Measurements from ENCODE around the gene RPS3. TPM values are rescaled to one million over a fixed set of nuclear protein-coding genes. Genes with fewer than 3 reads are reported as not detected.
A peak's percentile ranks its signal among the peaks of the same experiment; 100 is the strongest.

RPS3 gene
- polyA plus RNA-seq, 1 donor (not counting 4 experiments of a cell fraction or from before 2014, with no cell fraction given): 3,843 TPM

- Histone ChIP-seq H3K4me3 (ENCODE audit: control insufficient read depth in 2 of 3, extremely low read depth in 1 of 3, insufficient read depth in 2 of 3, low read depth in 1 of 3, low read length in 3 of 3) (no peak overlapping the region), H3K9me1 (ENCODE audit: control insufficient read depth, extremely low read depth, insufficient read depth, low read length) (no peaks in the 10 kb centered on the region), H3K4me1 (ENCODE audit: control insufficient read depth, extremely low read depth, insufficient read depth, low read length) (no peaks in the 10 kb centered on the region), H4K20me1 (ENCODE audit: control insufficient read depth, extremely low read depth, insufficient read depth, low read length) (no peaks in the 10 kb centered on the region), H3K27ac (ENCODE audit: control insufficient read depth, insufficient read depth, low read length) (no peak overlapping the region), H3K79me2 (ENCODE audit: control insufficient read depth, insufficient read depth, low read length) (no peaks in the 10 kb centered on the region), H3K4me2 (ENCODE audit: control insufficient read depth, extremely low read depth, insufficient read depth, low read depth, low read length) (no peak overlapping the region), H3K36me3 (ENCODE audit: control insufficient read depth in 2 of 2, extremely low read depth in 1 of 2, insufficient read depth in 2 of 2, low read length in 2 of 2) (no peaks in the 10 kb centered on the region), H3K27me3 (ENCODE audit: control insufficient read depth, extremely low read depth, insufficient read depth, low read length) (peaks cover 22% of the 10 kb centered on the region), H3K9ac (ENCODE audit: control insufficient read depth, extremely low read depth, insufficient read depth, low read length) (no peak overlapping the region), H3K9me3 (ENCODE audit: control insufficient read depth, low read depth, low read length) (no peaks in the 10 kb centered on the region), H2AFZ (ENCODE audit: control insufficient read depth, low read length) (no peak overlapping the region)
- no peak for DNase-seq (ENCODE audit: low read depth, low spot score)
- dilution Hi-C loops (cut with MboI; ENCODE audit: extremely low pct_ligation_motif_present, low sequenced_read_pairs): no loop called here
- TF ChIP-seq EZH2 (IDR thresholded peaks at IDR 0.05; ENCODE audit: low read length): no peak
- no peak for TF ChIP-seq CTCF (optimal IDR thresholded peaks at IDR 0.05 in 1 of 3, IDR thresholded peaks at IDR 0.05 in 1 of 3, conservative IDR thresholded peaks at IDR 0.05 in 1 of 3; ENCODE audit: extremely low read depth in 1 of 3, insufficient read depth in 2 of 3, low read length in 3 of 3)
- no peak for FAIRE-seq
Observed at GRCh38 chr11:75450236-75450635, 50.9 kb downstream of the RPS3 start.

DNA sequence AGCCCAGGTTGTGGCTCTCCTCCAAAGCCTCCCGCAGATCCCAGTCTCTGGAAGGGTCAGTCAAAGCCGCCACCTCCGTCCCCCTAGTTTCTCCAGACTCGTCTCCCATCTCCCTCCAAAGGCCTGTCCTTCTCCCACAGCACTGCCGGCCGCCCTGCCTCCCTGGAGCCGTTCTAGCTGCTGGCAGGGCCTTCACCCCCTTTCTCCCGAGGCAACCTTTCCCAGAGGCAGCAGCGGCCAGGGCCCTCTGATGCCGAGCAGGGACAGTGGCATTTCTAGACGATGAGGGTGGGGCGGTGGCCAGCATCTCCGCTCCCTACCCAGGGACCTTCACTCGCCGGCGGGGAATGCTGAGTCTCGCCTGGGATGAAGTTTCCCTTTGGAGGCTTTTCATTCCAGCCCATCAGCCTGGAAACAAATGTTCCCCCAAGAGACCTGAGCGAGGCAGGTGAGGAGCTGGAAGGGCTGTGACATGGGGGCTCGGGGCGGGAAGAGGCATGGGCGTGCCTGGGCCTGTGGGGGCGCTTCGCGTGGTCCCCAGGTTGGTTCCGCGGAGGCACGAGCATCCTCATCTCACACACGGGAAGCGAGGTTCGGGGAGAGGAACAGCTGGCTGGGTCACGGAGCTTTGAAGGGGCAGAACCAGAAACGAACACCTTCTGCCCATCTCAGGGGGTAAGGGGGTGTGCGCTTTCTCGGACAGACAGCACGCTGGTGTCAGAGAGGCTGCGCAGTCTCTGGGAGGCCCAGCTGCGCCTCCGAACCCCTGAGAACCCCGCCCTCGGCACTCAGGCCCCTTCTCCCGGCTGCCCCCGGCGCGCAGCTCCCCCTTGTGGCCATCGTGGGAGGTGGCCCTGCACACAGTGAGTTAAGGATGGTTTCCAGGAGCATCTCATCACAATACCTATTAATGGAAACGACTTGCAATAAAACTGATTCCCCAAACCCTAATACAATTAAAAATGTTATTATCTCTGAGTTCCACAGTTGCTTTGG lies 51.8 kb downstream of the RPS3 start:
- Histone ChIP-seq H3K27ac (ENCODE audit: control insufficient read depth, insufficient read depth, low read length) (no peak overlapping the region), H3K9me3 (ENCODE audit: control insufficient read depth, low read depth, low read length) (no peaks in the 10 kb centered on the region), H3K79me2 (ENCODE audit: control insufficient read depth, insufficient read depth, low read length) (no peaks in the 10 kb centered on the region), H4K20me1 (ENCODE audit: control insufficient read depth, extremely low read depth, insufficient read depth, low read length) (no peaks in the 10 kb centered on the region), H3K4me3 (ENCODE audit: control insufficient read depth in 2 of 3, extremely low read depth in 1 of 3, insufficient read depth in 2 of 3, low read depth in 1 of 3, low read length in 3 of 3) (no peak overlapping the region), H3K4me1 (ENCODE audit: control insufficient read depth, extremely low read depth, insufficient read depth, low read length) (no peaks in the 10 kb centered on the region), H3K9me1 (ENCODE audit: control insufficient read depth, extremely low read depth, insufficient read depth, low read length) (no peaks in the 10 kb centered on the region), H3K9ac (ENCODE audit: control insufficient read depth, extremely low read depth, insufficient read depth, low read length) (no peak overlapping the region), H3K4me2 (ENCODE audit: control insufficient read depth, extremely low read depth, insufficient read depth, low read depth, low read length) (no peak overlapping the region), H2AFZ (ENCODE audit: control insufficient read depth, low read length) (no peak overlapping the region), H3K36me3 (ENCODE audit: control insufficient read depth in 2 of 2, extremely low read depth in 1 of 2, insufficient read depth in 2 of 2, low read length in 2 of 2) (no peaks in the 10 kb centered on the region), H3K27me3 (ENCODE audit: control insufficient read depth, extremely low read depth, insufficient read depth, low read length) (peaks cover 22% of the 10 kb centered on the region)
- DNase-seq (ENCODE audit: low read depth, low spot score): no peak
- TF ChIP-seq EZH2 (IDR thresholded peaks at IDR 0.05; ENCODE audit: low read length) (no peak), CTCF (optimal IDR thresholded peaks at IDR 0.05 in 1 of 3, IDR thresholded peaks at IDR 0.05 in 1 of 3, conservative IDR thresholded peaks at IDR 0.05 in 1 of 3; ENCODE audit: extremely low read depth in 1 of 3, insufficient read depth in 2 of 3, low read length in 3 of 3) (peak; percentile 57 to 78 (median 77))
- FAIRE-seq: no peak
- dilution Hi-C loops (cut with MboI; ENCODE audit: extremely low pct_ligation_motif_present, low sequenced_read_pairs): no loop called here
